ENCODE measurements around the gene SLC35F4. TPM values are rescaled to one million over a fixed set of nuclear protein-coding genes. Genes with fewer than 3 reads are reported as not detected.

The SLC35F4 gene
- total RNA-seq, 1 experiment from 2014 or later, result not detected

DNA sequence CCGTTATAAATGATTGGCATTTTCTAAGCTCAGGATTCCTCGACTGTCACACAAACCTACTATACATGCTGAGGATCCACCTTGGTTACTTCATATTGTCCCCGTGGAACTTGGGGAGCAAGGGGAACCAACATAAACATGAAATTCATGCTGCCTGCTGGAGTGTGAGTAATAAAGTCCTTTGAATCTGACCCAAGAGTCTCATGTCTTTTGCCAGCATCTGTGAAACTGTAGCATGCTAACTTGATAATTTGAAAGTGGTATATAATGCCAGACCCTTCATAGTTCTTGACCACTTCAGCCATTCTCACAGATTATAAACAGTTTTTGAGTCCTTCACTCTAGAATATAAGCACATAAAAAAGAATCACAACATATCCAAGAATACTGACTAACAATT lies 17.1 kb downstream of the SLC35F4 start:
- no peak for DNase-seq (ENCODE audit: low read depth)

DNA sequence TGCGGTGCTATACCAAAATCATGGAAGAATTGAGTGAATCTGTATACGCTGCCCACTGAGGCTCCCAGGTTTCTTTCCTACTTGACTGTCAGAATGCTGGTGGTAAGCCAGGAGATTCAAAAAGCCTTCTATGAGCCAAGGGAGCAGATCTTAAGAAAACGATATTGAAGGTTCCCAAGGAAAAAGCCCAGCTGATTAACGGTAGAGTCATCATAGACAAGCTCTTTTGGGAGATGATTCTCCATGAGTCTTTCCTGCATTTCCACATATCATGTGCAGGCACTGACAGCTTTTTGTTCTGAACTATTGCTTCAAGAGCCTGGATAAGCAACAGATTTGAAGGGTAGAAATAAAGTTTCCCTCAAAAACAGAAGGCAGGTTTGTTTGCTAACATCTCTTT lies 17.5 kb downstream of the SLC35F4 start:
- DNase-seq (ENCODE audit: low read depth), result no peak

DNA sequence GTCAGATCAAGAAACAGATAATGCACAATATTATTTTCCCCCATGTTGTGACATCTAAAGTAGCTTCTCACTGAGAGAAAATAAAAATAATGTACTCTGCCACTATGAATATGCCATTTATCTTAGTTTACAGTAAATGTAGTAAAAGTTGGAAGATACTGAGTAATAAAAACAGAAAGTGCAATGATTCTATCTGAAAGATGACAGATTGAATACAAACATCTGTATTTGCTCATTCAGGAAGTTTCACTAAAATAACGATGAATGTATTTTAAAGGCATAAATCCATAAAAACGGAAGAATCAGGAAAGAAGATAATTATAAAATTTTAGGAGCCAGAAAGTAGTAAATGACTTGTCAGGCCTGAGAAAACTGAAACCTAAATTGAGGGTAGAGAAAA lies 18.2 kb downstream of the SLC35F4 start:
- no peak for DNase-seq (ENCODE audit: low read depth)

DNA sequence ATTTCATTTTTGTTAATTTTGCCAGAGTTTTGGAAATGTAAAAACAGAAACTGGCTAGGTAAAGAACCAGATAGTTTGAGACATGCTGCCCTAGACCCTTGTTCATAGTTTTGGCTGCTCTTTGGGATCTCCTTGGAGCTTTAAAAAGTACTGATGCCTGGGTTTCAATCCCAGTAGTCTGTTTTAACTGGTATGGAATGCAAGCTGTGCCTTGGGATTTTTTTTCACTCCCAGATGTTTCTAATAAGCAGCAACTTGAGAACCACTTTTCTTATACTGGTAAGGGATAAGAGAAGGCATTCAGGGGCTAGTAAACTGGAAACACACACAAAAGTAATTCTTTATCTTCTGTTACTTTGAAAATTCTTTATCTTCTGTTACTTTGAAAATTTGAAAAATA lies 18.8 kb downstream of the SLC35F4 start:
- DNase-seq (ENCODE audit: low read depth), result no peak

DNA sequence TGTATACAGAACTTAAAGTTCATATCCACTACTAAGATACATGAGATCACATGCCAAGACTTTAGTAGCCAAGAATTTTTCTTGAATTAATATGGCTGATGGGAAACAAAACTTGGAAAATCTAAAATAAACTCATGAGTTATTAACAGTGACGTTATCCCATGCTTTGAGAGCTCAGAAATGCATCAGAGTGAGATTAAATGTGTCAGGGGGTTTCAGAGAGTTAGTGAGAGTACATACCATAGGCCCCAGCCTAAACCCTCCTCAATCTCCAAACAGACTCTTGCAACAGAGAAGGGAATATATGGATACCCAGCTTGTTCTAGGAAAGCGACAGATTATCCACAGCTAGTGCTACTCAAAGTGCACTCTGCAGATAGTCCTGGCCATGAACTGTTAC lies 19.3 kb downstream of the SLC35F4 start:
- no peak for DNase-seq (ENCODE audit: low read depth)

DNA sequence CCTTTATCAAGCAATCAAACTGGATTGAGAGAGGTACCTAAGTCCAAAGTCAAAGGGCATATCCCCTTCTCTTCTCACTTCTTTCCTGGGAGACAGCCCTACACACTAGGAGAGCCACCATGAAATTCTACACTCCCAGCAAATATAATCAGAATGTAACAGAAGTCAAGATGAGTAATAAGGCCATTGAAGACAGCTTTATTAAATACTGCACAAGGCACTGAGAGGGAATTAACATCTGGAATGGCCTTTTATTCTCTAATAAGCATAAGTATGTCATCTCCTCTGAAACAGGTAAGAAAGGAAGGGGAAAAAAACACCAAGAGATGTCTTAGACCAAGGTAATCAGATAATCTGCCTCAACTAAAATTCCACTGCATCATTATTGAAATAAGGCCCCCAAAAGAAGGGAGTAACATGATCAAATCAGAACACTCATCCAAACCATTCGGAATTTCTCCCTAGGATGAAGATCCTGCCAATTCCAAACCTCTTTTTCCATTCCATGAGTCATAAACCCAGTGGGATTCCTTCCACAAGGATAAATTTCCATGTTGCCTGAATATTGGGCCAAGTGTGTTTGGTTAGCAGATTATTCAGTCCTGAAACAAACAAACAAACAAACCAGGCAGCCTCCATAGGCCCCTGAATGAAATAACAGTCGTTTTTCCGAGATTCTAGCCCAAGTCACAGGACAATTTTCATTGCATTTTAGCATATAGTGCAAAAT lies 19.9 kb downstream of the SLC35F4 start:
- no peak for DNase-seq (ENCODE audit: low read depth)

DNA sequence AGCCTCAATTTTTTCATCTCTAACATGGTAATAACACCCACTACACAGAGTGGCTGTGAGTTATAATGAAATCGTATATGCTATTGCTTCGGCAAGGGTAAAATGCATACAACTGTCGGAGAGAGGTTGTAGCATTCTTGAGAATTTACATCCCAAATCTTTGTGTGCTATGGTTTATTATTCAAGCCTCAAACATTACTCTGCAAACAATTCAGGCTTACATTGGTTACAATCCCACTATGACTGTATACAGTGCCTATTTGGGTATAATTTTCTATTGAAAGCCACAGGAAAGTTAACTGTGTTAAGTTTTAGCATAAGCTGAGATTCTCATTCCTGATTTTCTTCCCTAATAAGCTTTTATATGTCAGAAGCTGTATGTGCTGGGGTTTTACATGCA lies 20.6 kb downstream of the SLC35F4 start:
- no peak for DNase-seq (ENCODE audit: low read depth)

DNA sequence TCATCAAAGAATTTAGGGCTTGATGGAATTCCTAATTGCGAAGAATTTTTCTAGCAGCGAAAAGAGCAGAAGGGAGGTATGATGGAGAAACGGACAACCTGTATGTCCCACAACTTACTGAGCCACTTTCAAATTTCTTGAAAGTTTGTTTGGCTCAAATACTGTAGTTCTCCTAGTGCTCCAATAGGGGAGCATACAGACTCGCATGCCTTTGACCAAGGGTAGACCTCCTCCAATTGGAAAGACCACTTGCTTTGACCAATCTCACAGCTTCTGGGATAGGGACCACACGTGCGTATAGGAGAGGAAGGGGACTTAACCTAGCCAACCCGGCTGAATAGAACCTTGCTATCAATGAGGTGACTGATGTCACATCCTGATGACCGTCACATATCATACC lies 28.6 kb downstream of the SLC35F4 start:
- no peak for DNase-seq (ENCODE audit: low read depth)

DNA sequence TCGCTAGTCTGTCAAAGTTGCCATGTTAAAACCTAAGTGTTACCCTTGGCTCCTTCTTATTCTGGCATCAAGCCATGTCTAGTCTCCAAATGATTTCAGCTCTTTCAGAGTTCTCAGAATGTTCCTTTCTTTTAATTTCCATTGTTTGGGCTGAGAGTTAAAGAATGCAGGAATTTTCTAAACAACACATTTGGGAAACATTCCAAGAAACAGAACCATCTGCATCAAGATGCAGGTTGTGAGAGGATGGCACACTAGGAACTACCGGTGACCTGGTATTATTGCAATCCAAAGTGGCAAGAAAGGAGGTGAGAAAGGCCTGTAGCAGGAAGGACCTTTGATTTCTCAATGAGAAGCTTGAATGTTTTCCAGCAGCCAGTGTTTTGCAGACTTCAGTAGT lies 30.1 kb downstream of the SLC35F4 start:
- no peak for DNase-seq (ENCODE audit: low read depth)

DNA sequence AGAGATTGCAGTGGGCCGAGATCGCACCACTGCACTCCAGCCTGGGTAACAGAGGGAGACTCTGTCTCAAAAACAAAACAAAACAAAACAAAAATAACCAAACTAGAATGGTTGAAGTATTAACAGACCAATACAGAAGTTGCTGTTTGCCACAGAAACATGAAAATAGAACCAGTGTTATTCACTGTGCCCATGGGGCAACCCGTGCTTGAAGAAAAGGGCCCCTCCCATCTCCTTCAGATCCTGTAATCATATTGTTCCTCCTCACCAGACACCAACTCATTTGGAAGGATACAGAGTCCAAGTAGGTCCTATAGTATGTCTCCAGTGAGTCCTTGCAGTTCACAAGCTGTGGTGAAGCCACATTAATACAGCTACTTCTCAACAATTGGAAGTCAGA lies 30.9 kb downstream of the SLC35F4 start:
- no peak for DNase-seq (ENCODE audit: low read depth)

DNA sequence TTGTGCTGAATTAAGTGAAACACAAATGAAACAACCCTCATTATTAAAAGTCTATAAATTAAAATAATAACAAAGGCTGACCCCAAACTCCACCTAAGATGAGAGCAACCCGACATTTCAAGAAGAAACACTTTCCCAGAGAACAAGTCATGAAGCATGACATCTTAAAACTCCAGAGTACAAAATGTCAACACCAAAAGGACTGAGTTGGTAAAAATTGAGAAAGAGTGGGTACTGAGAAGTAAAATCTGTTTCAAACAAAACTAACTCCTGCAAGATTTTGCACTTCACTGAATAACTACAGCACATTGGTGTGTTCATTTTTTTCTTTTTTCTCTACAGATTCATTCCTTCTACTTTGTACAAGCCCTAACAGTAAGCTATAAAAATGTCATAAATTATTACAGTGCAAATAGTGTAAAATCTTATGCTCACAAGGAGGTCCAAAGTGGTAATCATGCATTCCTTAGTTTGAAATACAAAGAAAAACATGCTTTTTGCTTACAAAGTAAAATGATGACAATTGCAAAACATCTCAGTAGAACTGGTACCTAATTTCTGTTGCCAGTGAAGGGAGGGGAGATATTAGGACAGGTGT lies 31.8 kb downstream of the SLC35F4 start:
- DNase-seq (ENCODE audit: low read depth), result no peak

DNA sequence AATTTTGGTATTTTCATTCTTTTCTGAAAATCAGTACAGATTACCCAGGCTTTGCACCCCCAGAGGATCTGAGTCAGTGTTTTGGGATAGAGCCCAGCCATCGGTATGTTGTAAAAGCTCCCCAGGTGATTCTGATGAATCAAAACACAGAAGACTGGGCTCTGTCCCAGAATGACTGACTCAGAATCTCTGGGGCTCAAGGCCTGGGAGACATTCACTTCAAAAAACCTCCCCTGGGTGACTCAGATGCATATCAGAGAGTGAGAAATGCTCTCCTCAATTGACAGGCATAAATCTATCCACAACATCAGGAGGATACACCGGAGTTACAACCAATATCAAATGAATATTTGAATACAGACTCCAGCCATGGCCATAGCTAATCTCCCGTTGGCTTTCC lies 32.6 kb downstream of the SLC35F4 start:
- peak; percentile 95 for DNase-seq (ENCODE audit: low read depth)

DNA sequence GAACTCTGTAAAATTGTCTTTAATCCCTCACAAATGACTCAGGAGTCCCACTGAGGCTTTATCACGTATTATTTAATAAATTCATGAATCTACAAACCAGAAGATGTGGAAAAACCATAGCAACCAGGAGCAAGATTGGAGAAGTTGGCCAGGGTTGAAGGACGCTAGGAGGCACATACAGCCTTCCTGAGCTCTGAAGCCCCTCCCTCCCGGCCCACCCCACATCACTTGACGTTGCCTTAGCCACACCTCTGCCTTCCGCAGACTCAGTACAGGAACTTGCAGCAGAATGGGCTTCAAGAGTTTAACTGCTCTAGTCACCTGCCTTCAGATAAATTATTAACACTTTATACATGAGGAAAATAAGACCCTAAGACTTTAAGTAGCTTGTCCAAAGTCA lies 33.9 kb downstream of the SLC35F4 start:
- peak; percentile 30 for DNase-seq (ENCODE audit: low read depth)

DNA sequence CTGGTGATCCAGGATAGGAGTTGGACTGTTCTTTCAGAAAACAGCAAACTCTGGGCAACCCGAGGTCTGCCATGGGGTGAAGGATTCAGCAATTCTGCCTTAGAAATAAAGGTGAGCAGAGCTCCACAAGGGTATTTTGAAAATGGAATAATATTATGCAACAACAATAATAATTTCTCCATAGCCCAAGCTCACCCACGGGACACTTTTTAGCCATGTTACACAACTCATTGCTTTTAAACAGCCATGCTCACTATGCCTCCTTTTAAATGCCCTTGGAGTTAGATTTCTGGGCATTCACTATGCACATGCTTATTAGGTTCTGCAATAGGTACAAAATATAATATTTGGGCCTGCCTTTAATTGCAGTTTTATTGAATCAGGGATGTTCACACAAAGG lies 37.2 kb downstream of the SLC35F4 start:
- DNase-seq (ENCODE audit: low read depth), result no peak

DNA sequence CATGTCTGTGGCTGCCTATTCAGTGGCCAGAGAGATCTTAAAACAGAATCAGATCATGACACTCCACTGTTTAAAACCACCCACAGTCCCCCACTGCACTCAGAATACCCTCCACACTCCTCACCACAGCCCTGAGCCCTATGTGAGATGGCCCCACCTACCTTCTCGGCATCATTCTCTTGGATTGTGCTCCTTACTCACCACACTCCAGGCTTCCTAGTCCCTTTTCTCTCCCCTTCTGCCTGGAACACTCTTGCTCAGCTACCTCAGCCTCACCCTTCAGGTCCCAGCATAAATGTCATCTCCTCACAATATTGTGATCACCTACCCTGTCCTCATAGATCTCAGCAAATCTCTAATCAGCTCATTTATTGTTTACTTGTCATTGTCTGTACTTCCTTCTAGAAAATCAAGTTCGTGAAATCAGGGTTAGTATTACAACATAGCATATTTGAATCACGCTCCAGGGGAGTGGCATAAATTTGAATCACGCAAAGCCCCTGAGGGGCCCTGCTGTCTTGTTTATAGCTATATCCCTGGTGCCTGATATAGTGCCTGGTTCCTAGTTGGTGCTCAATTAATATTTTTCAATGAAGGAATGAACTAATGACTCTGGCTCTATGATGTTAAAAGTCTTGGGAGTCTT lies 42.8 kb downstream of the SLC35F4 start:
- DNase-seq (ENCODE audit: low read depth), result no peak

DNA sequence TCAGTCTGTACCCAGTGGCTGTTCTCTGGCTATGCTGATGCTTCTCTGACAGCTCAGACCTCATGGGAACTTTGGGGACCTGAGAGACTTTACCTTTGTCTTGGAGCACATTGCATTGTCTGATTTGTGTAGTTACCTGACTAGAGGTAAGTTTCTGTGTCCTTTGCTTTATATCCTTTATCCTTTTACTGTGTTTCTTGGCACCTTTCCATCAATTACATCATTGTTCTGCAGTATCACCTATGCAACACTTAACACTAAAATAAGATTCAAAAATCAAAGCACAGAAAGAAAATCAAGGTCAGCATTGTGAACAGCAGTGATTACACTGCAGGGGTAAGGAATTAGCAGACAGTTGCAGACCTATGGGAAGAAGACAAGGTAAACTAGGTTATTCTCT lies 43.8 kb downstream of the SLC35F4 start:
- DNase-seq (ENCODE audit: low read depth), result no peak

DNA sequence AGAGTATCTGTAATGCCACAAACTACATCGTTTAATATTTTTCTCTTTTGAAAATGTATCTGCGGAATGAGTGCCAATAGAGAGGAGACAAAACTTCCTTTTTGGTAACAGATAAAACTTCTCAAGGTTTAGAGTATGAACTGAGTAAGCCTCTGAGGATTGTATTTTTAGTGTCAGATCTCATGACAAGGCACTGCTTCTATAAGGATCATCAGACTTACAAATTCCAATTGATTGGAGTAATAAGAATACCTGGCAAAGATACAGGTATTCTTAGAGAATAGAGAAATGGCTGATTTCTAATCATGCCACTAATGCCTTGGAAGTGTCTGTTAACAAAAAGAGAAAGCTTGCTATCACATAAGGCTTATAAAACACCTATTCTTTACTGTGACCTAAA lies 45.3 kb downstream of the SLC35F4 start:
- DNase-seq (ENCODE audit: low read depth), result no peak

DNA sequence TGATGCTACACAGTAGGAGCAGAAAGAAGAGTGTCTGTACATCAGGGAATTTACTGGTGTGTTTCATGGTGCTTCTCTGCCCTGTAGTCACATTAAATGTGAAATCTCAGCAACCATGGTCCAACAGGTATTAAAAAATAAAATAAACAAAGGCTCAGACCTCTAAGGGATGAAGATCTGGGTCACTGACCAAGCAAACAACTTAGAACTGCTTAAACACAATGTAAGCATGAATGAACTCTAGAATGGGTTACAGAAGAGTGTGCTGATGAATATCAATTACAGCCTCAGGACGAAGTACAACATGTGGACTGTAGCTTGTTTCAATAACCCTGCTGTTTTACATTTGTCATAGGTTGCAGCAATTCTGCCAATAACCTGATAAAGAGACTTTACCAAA lies 47.4 kb downstream of the SLC35F4 start:
- no peak for DNase-seq (ENCODE audit: low read depth)

DNA sequence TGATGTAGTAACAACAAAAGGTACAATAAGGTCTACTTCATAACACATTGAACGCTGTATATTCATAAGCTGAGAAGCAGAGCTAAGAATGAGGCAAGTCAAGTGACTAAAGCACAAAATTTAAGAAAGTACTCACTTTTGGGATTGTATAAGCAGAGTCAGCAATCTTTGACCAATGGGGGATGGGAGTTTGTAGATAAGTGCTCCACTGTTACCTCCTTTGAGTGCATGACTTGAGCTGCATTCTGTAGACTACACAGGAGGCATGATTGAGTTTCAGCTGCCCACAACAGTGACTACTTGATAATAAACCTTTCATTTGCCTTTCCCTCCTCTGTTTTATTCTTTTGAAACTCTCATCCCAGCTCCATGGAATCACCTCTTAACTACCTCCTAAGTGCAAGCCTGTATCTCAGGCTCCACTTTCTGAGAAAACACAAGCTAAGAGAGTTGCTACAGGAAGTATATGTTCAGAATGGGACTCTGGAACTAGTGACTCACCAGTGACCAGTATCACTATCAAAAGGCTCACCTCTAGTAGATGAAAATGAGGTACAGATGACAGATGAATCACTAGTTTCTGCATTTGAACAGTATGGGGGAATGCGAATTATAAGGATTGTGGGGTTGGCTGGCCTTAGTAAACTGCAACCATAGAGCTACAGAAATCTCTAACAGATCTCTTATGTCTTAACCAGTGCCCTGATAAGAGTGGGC lies 49.2 kb downstream of the SLC35F4 start:
- peak; percentile 16 for DNase-seq (ENCODE audit: low read depth)

DNA sequence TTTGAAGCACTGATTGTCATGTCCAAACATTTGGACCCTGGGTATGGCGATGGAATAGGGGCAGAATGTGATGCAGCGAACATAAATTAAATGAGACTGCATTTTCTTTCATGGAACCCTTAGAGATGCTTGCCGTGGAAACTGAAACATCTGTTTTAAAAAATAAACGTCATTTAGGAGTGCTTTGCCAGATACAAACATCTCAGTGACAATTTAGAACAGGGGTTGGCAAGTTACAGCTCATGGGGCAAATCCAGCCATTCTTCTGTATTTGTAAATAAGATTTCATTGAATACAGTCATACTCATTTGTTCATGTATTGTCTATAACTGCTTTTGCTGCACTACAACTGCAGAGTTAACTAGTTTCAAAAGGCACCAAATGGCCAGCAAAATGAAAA lies 51.2 kb downstream of the SLC35F4 start:
- no peak for DNase-seq (ENCODE audit: low read depth)

DNA sequence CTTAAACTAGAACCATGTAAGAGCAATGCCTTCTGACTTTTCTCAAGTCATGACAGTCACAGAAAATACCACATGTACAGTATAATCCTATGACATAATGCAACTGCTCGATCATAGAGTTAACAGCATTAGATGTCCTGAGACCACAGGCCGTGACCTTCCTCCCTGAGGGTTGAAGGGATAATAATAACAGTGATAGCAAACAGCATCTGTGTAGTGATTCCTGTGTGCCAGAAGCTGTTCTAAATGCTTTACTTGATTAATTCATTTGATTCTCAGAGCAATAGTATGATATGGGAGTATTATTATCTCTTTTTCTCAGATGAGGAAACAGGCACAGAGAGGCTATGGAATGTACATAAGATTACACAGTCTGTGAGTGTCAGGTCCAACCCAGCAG lies 53.2 kb downstream of the SLC35F4 start:
- no peak for DNase-seq (ENCODE audit: low read depth)

DNA sequence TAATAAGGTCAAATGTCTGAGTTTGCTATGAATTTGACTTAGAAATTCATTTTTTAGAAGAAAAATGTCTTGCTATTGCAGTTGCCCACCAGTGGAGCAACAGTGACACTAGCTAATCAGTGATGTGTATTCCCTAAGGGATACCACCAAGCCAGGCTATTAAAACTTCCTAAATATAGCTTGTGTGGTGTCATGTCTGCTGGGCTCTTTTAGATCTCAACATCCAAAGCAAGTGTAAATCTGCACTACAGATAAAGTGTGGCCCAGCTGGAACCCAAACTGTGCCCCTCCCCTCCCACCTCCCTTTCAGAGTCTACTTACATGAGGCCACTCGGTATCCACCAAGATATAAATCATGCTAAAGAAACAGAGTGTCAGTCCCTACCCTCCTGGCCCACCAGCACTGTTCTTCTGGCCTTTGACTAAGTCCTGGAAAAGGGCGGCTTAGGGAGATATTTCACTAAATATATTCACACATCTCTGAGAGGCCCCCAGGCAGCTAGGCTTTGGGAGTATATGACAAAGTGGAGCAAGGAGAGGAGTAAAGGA lies 53.8 kb downstream of the SLC35F4 start:
- DNase-seq (ENCODE audit: low read depth), result no peak

All from Daoy (cell line).